Erythroblast (primary cell): ENCODE measurements around the gene SPATA46.

Source experiments
- DNase-seq, 2 experiments: peaks; one replicate each; lab custom pipeline; 2025; lab: John Stamatoyannopoulos, UW
- GATA1 ChIP-seq: IDR thresholded peaks from 2 replicates; pipeline ENCODE4 v1.6.1; 2011; ENCODE audit warnings: low read depth, mild to moderate bottlenecking, control low read depth, low read length, moderate library complexity
- POLR2A ChIP-seq: IDR thresholded peaks from 2 replicates; pipeline ENCODE4 v1.6.1; 2011; ENCODE audit warnings: mild to moderate bottlenecking, low read length

SPATA46 gene

GRCh38 chr1:162349635-162350330, 26.9 kb downstream of the SPATA46 start:
- peak in 1 of 2 experiments; percentile 46 for DNase-seq
- TF ChIP-seq GATA1 (no peak), POLR2A (no peak)

DNA sequence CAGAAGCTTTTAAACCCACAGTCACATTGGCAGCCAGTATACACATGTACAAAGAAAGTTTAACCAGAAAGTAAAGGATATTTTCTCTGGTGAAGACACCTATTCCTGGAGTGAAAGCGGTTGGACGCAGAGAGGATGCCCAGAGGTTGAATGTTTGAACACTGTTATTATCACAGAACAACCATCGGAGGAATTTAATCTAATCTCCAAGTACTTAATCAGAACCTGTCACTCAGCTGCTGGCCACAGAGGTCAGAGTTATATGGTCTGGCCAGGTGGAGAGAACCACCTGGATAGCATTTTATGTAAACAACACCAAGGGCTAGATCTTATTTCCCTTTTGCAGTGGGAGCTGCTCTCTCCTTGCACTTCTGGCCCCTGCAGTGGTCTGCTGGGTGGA, 29.4 kb downstream of the SPATA46 start:
- DNase-seq, result no peak
- TF ChIP-seq POLR2A (no peak), GATA1 (no peak)

DNA sequence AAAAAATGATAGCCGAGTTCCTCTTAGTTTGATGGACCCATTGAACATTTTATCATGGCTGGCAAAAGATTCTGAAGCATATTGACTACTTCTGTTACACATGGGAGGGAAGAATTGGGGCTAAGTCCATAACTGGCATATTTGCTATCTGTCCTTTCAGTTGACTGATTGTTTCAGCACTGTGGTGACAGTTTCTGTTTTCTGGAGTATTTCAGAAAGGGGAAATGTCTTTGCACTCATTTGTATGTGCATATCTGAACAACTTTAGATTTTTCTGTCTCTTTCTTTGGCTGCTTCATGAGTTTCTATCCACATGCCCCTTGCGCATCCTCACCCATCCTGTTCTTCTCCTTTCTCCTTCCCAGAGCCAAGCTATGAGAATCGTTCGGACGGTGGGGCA, 33.2 kb downstream of the SPATA46 start:
- no peak for TF ChIP-seq POLR2A
- no peak for TF ChIP-seq GATA1
- DNase-seq, result no peak

- DNase-seq, result no peak
- TF ChIP-seq GATA1, result no peak
- TF ChIP-seq POLR2A, result no peak
Measured at GRCh38 chr1:162342452-162342983, 34.1 kb downstream of the SPATA46 start.

DNA sequence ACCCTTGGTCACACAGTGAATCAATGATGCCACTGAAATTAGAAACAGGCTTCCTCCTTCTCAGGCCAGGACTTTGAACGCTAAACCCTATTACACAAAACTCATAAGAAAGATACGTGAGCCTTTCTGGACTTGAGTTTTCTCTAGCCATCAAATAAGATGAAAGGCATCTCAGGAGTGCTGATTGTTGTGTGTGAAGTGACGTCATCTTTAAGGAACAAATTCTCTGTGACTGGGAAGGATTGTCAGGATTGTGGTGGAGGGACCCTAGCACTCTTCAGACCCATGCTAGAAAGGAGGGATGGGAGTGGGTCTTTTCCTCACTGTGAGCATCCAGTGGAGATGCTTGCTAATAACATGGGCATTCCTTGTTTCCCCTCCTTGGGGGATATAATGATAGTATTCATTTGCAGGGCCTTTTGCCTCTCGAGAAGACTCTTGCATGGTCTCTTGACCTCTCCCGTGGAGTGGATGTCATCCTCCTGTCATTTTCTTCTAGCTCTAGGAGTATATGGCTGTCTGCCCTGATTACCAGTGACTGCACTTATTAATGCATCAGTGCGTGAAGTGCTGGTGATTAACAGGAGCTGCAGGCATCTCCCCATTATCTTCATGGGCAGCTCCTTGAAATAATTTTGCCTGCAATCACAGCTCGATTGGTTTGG, 39.9 kb downstream of the SPATA46 start:
- DNase-seq, result no peak
- no peak for TF ChIP-seq GATA1
- TF ChIP-seq POLR2A, result no peak

DNA sequence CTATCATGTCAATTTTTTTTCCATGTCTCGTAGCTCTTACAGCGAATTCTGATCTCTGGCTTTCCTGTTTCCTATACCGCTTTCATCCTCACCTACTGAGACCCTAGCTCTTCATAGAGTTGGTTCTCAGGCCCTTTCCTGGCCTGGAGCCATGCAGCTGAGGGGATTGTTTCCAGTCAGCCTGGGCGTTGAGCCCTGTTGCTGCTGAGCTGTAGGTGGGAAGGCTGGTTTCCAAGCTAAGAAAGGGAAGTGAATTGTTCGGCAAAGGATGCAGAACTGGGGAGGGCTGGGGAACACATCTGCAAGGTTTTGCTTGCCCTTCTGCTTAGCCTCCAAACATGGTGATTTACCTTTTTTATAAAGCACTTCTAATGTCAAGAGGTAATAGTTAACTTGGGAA, 41.5 kb downstream of the SPATA46 start:
- DNase-seq, result no peak

DNA sequence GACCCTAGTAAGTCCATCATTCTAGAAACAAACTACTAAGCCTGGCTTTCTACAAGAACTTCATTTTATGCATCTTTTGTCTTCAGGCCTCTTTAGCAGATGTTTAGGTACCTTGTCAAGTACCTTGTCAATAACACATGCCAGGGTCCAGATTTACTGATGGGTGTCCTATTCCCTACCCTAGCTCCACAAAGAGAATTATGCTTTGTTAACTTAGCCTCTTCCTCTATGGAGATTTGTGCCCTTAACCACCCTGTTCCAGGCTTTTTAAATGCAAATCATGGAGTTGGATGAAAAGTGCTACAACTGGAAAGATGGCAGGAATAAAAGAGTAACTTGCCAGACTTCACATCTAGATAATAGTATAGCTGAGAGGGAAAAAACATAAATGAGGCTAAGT, 42.7 kb downstream of the SPATA46 start:
- TF ChIP-seq GATA1, result no peak
- no peak for TF ChIP-seq POLR2A
- no peak for DNase-seq

More for the DNA sequence above, 41.5 kb downstream of the SPATA46 start:
- no peak for TF ChIP-seq POLR2A
- no peak for TF ChIP-seq GATA1

- DNase-seq, result no peak
- TF ChIP-seq GATA1 (no peak), POLR2A (no peak)
Measured at GRCh38 chr1:162329826-162330225, 46.8 kb downstream of the SPATA46 start.

DNA sequence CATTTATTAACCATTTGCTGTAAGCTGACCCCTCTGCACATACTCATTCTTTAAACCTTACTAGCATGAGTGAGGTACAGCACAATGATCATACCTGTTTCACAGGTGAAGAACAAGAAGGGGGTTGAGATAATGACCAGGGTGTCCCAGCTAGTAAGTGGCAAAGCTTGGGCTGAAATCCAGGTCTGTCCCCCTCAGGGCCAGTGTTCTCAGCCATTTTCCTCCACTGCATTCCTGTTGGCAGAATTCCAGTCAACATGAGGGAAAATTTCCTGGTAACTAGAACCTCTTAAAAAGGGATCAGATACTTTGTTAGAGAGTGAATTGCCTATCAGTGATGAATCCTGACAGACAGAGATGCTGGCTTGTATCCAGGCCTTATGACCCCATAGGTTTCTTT, 48.1 kb downstream of the SPATA46 start:
- no peak for DNase-seq
- no peak for TF ChIP-seq POLR2A
- no peak for TF ChIP-seq GATA1

- no peak for DNase-seq
- no peak for TF ChIP-seq GATA1
- no peak for TF ChIP-seq POLR2A
Measured at GRCh38 chr1:162327788-162328165, 48.9 kb downstream of the SPATA46 start.

DNA sequence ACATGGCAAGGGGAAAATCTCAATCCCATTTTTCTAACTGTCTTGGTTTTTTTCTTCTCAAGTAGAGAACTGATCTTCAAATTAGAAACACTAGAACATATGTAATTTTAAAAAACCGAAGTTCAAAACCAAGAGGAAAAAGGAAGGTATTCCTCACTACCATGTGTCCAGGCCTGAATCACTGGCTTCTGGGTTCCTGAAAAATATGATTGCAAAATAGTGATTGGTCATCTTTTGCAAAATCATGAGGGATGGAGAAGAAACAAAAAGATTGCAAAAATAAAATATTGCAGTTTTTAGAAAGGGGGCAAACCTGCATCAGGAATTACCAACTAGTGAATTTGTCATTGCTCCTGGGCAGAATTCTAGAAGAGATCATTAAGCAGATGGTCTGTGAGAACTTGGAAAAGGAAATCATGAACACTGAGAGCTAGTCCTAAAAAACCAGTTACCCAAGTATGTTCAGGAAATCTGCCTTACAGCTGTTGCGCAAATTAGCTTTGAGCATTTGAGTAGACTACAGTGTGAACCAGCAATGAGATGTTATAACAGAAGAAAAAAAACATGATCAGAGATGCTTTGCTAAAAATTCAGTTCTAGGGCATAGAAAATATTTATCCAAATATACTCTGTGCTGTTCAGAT, 49.4 kb downstream of the SPATA46 start:
- no peak for DNase-seq
- TF ChIP-seq GATA1, result no peak
- no peak for TF ChIP-seq POLR2A

DNA sequence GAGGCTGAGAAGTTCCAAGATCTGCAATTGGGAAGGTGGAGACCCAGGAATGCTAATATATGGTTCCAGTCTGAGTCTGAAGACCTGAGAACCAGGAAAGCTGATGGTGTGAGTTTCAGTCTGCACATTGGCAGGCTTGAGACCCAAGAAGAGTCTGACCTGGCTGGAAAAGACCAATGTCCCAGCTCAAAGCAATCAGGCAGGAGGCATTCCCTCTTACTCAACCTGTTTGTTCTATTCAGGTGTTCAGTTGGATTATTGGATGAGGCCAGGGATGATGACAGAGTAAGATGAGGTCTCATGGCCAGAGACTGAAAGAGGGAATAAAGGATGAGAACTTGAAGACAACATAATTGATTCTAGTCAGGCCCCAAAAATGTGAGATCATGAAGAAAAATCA, 50.1 kb downstream of the SPATA46 start:
- TF ChIP-seq GATA1 (no peak), POLR2A (no peak)
- DNase-seq, result no peak

- TF ChIP-seq POLR2A (no peak), GATA1 (no peak)
- no peak for DNase-seq
Measured at GRCh38 chr1:162324396-162324795, 52.3 kb downstream of the SPATA46 start.
